ENCODE measurements around the gene ACTR1A. TPM values are rescaled to one million over a fixed set of nuclear protein-coding genes. Genes with fewer than 3 reads are reported as not detected.

The ACTR1A gene
- total RNA-seq, 1 experiment from 2014 or later: 93.6 TPM

DNA sequence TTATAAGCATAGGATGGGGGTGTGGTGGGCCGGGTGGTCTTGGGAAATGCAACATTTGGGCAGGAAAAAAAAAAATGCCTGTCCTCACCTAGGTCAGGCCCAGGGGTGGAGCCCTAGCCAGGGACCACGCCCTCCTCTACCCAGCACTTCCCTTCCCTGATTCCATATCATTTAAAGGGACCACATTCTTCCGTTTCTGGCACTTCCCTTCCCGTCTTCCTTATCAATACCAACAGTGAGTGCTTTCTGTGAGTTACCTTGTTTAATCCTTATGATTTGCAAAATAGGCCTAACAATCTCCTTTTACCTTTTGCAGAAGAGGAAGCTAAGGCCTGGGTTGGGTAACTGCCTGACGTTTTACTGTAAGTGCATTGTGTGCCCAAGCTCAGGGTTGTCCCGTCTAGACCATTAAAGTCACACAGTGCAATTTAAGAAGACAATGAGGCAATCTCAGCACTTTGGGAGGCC, 34.5 kb downstream of the ACTR1A start:
- H3K4me1 Mint-ChIP-seq: peaks cover 17% of the 10 kb centered on the region
- H3K9me3 Mint-ChIP-seq: no peaks in the 10 kb centered on the region
- ATAC-seq (no peak), DNase-seq (ENCODE audit: low spot score) (no peak)
- H3K4me3 Mint-ChIP-seq: no peak overlapping the region
- no peak for TF ChIP-seq GABPB1 (CRISPR knock-in tag; IDR thresholded peaks at IDR 0.05)
- TF ChIP-seq, protein P1, sequence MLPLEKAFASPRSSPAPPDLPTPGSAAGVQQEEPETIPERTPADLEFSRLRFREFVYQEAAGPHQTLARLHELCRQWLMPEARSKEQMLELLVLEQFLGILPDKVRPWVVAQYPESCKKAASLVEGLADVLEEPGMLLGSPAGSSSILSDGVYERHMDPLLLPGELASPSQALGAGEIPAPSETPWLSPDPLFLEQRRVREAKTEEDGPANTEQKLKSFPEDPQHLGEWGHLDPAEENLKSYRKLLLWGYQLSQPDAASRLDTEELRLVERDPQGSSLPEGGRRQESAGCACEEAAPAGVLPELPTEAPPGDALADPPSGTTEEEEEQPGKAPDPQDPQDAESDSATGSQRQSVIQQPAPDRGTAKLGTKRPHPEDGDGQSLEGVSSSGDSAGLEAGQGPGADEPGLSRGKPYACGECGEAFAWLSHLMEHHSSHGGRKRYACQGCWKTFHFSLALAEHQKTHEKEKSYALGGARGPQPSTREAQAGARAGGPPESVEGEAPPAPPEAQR (CRISPR knock-in tag; IDR thresholded peaks at IDR 0.05): no peak
- TF ChIP-seq TEAD4 (CRISPR knock-in tag; IDR thresholded peaks at IDR 0.05): no peak
- no peak for TF ChIP-seq SP1 (CRISPR knock-in tag; conservative IDR thresholded peaks at IDR 0.05)
- TF ChIP-seq, protein P2, sequence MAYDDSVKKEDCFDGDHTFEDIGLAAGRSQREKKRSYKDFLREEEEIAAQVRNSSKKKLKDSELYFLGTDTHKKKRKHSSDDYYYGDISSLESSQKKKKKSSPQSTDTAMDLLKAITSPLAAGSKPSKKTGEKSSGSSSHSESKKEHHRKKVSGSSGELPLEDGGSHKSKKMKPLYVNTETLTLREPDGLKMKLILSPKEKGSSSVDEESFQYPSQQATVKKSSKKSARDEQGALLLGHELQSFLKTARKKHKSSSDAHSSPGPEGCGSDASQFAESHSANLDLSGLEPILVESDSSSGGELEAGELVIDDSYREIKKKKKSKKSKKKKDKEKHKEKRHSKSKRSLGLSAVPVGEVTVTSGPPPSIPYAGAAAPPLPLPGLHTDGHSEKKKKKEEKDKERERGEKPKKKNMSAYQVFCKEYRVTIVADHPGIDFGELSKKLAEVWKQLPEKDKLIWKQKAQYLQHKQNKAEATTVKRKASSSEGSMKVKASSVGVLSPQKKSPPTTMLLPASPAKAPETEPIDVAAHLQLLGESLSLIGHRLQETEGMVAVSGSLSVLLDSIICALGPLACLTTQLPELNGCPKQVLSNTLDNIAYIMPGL (CRISPR knock-in tag; IDR thresholded peaks at IDR 0.05): no peak
- no peak for TF ChIP-seq FOXP1 (CRISPR knock-in tag; IDR thresholded peaks at IDR 0.05; ENCODE audit: borderline replicate concordance)
- no peak for TF ChIP-seq NR1H2 (CRISPR knock-in tag; IDR thresholded peaks at IDR 0.05)
- TF ChIP-seq, protein P3, sequence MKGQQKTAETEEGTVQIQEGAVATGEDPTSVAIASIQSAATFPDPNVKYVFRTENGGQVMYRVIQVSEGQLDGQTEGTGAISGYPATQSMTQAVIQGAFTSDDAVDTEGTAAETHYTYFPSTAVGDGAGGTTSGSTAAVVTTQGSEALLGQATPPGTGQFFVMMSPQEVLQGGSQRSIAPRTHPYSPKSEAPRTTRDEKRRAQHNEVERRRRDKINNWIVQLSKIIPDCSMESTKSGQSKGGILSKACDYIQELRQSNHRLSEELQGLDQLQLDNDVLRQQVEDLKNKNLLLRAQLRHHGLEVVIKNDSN (CRISPR knock-in tag; IDR thresholded peaks at IDR 0.05): no peak
- TF ChIP-seq ZNF416 (CRISPR knock-in tag; IDR thresholded peaks at IDR 0.05): no peak
- no peak for TF ChIP-seq NFYB (CRISPR knock-in tag; conservative IDR thresholded peaks at IDR 0.05; ENCODE audit: low read depth)
- TF ChIP-seq NFATC4 (CRISPR knock-in tag; IDR thresholded peaks at IDR 0.05): no peak
- TF ChIP-seq, protein P4, sequence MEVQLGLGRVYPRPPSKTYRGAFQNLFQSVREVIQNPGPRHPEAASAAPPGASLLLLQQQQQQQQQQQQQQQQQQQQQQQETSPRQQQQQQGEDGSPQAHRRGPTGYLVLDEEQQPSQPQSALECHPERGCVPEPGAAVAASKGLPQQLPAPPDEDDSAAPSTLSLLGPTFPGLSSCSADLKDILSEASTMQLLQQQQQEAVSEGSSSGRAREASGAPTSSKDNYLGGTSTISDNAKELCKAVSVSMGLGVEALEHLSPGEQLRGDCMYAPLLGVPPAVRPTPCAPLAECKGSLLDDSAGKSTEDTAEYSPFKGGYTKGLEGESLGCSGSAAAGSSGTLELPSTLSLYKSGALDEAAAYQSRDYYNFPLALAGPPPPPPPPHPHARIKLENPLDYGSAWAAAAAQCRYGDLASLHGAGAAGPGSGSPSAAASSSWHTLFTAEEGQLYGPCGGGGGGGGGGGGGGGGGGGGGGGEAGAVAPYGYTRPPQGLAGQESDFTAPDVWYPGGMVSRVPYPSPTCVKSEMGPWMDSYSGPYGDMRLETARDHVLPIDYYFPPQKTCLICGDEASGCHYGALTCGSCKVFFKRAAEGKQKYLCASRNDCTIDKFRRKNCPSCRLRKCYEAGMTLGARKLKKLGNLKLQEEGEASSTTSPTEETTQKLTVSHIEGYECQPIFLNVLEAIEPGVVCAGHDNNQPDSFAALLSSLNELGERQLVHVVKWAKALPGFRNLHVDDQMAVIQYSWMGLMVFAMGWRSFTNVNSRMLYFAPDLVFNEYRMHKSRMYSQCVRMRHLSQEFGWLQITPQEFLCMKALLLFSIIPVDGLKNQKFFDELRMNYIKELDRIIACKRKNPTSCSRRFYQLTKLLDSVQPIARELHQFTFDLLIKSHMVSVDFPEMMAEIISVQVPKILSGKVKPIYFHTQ (CRISPR knock-in tag; IDR thresholded peaks at IDR 0.05): no peak
- no peak for TF ChIP-seq IRF2 (CRISPR knock-in tag; IDR thresholded peaks at IDR 0.05; ENCODE audit: borderline replicate concordance, low read depth)
- TF ChIP-seq SOX15 (CRISPR knock-in tag; IDR thresholded peaks at IDR 0.05): no peak
- TF ChIP-seq ZNF317 (CRISPR knock-in tag; IDR thresholded peaks at IDR 0.05; ENCODE audit: borderline replicate concordance, low read depth): no peak
- TF ChIP-seq, protein P5, sequence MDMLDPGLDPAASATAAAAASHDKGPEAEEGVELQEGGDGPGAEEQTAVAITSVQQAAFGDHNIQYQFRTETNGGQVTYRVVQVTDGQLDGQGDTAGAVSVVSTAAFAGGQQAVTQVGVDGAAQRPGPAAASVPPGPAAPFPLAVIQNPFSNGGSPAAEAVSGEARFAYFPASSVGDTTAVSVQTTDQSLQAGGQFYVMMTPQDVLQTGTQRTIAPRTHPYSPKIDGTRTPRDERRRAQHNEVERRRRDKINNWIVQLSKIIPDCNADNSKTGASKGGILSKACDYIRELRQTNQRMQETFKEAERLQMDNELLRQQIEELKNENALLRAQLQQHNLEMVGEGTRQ (CRISPR knock-in tag; IDR thresholded peaks at IDR 0.05): no peak
- TF ChIP-seq CREM (CRISPR knock-in tag; IDR thresholded peaks at IDR 0.05): no peak
- TF ChIP-seq, protein P6, sequence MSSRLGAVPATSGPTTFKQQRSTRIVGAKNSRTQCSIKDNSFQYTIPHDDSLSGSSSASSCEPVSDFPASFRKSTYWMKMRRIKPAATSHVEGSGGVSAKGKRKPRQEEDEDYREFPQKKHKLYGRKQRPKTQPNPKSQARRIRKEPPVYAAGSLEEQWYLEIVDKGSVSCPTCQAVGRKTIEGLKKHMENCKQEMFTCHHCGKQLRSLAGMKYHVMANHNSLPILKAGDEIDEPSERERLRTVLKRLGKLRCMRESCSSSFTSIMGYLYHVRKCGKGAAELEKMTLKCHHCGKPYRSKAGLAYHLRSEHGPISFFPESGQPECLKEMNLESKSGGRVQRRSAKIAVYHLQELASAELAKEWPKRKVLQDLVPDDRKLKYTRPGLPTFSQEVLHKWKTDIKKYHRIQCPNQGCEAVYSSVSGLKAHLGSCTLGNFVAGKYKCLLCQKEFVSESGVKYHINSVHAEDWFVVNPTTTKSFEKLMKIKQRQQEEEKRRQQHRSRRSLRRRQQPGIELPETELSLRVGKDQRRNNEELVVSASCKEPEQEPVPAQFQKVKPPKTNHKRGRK (CRISPR knock-in tag; IDR thresholded peaks at IDR 0.05; ENCODE audit: borderline replicate concordance): no peak
- TF ChIP-seq CBFB (CRISPR knock-in tag; IDR thresholded peaks at IDR 0.05; ENCODE audit: low read depth): no peak
- no peak overlapping the region for H3K27ac Mint-ChIP-seq
- peaks cover 6% of the 10 kb centered on the region; the same call in 1 of the 2 replicates for H3K36me3 Mint-ChIP-seq
- H3K27me3 Mint-ChIP-seq (ENCODE audit: low read depth): no peaks in the 10 kb centered on the region
- ChIA-PET CTCF (interaction anchor here (1.4 kb wide), 1 partner anchor 17 kb away, joined by 3 read pairs; the partner anchor contains the start of gene C10orf95), POLR2A (no interaction called here)
